ENCODE measurements around the gene GYPB.
"Not testable (repeated sequence)": the region's sequence is repeated elsewhere in the genome, so short reads cannot be mapped to it uniquely, and the experiment has no call there.

GRCh38 chr4:144017271-144017670, 1.9 kb downstream of the GYPB start:
- TF ChIP-seq, protein P1, sequence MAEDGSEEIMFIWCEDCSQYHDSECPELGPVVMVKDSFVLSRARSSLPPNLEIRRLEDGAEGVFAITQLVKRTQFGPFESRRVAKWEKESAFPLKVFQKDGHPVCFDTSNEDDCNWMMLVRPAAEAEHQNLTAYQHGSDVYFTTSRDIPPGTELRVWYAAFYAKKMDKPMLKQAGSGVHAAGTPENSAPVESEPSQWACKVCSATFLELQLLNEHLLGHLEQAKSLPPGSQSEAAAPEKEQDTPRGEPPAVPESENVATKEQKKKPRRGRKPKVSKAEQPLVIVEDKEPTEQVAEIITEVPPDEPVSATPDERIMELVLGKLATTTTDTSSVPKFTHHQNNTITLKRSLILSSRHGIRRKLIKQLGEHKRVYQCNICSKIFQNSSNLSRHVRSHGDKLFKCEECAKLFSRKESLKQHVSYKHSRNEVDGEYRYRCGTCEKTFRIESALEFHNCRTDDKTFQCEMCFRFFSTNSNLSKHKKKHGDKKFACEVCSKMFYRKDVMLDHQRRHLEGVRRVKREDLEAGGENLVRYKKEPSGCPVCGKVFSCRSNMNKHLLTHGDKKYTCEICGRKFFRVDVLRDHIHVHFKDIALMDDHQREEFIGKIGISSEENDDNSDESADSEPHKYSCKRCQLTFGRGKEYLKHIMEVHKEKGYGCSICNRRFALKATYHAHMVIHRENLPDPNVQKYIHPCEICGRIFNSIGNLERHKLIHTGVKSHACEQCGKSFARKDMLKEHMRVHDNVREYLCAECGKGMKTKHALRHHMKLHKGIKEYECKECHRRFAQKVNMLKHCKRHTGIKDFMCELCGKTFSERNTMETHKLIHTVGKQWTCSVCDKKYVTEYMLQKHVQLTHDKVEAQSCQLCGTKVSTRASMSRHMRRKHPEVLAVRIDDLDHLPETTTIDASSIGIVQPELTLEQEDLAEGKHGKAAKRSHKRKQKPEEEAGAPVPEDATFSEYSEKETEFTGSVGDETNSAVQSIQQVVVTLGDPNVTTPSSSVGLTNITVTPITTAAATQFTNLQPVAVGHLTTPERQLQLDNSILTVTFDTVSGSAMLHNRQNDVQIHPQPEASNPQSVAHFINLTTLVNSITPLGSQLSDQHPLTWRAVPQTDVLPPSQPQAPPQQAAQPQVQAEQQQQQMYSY (CRISPR knock-in tag; IDR thresholded peaks at IDR 0.05), result not testable (repeated sequence)
- TF ChIP-seq E2F8 (IDR thresholded peaks at IDR 0.05; ENCODE audit: low read depth, partially characterized antibody); RAD21 (IDR thresholded peaks at IDR 0.05; ENCODE audit: insufficient read depth, low read depth, low read length); YY1 (IDR thresholded peaks at IDR 0.05; ENCODE audit: low read depth, low read length); POLR2A (IDR thresholded peaks at IDR 0.05; ENCODE audit: low read depth, low read length): not testable (repeated sequence)

Measured in GM12878 (cell line).